ENCODE results near the gene PAPPA2.

DNA sequence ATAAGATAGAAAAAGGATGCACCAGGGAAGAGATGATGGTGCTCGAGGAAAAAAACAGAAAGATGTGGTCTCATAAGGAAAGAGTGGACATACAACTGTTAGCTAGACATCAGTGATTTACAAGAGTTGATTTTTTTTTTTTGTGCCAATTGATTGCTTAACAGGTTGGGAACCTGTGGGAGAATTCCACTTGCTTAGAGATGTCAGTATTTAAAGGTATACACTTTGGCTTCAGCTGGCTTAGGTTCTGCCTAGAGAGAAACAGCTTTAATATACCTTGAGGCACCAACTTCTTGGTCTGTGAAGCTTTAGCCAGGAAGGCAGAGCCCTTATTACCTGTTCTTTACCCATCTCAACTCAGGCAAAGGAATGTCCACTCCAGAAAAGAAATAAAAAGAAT lies 303.8 kb downstream of the PAPPA2 start:
- TF ChIP-seq EP300 (IDR thresholded peaks at IDR 0.05): no peak
- no peak for TF ChIP-seq POLR2A (IDR thresholded peaks at IDR 0.05; ENCODE audit: low read depth)

Measured in esophagus muscularis mucosa (tissue), 2 donors.